CD4-positive, alpha-beta T cell (primary cell): Measurements from ENCODE around the gene SPATA17. TPM values are rescaled to one million over a fixed set of nuclear protein-coding genes. Genes with fewer than 3 reads are reported as not detected.

Experiments used
- ATAC-seq: fragments of 200-7000 bp; cut with Tn5 transposase; one replicate; pipeline ENCODE4 v1.10.0; 2022; ENCODE audit warnings: mild to moderate bottlenecking; ENCODE audit not compliant: poor library complexity
- CTCF ChIA-PET: fragments of 350-600 bp; sonication (Branson Sonifier 250); formaldehyde crosslinking; loops from one replicate; lab custom pipeline; 2021; ENCODE audit warnings: antibody characterized with exemption, inconsistent platforms; lab: Charles Lee
- POLR2A ChIA-PET: fragments of 350-600 bp; sonication (Branson Sonifier 250); formaldehyde crosslinking; loops from one replicate; lab custom pipeline; 2021; ENCODE audit warnings: antibody characterized with exemption, inconsistent platforms; lab: Charles Lee
- DNase-seq, 14 experiments: peaks; one replicate each; pipeline ENCODE4 v3.0.0-alpha.2; 2013 to 2020; ENCODE audit warnings: mixed read lengths in 2 of 14
- H3K27ac ChIP-seq, 2 donors: one replicate each; pipeline versions ENCODE4 v1.5.1 to v1.7.0; 2013; ENCODE audit warnings: low read length in 2 of 2, low read depth in 1 of 2, mild to moderate bottlenecking in 1 of 2
- H3K27me3 ChIP-seq, 2 experiments: 1 replicate in 1 of 2; 2 replicates in 1 of 2; pipeline versions ENCODE4 v1.6.1 to v1.7.0; 2013; ENCODE audit warnings: low read length in 2 of 2, control low read depth in 1 of 2, mild to moderate bottlenecking in 1 of 2, moderate library complexity in 1 of 2; ENCODE audit not compliant: insufficient read depth in 2 of 2, control insufficient read depth in 1 of 2
- H3K36me3 ChIP-seq: one replicate; pipeline ENCODE4 v1.6.1; 2013; ENCODE audit warnings: low read length, control low read depth; ENCODE audit not compliant: insufficient read depth
- H3K4me1 ChIP-seq: one replicate; pipeline ENCODE4 v1.6.1; 2013; ENCODE audit warnings: low read length, control low read depth; ENCODE audit not compliant: insufficient read depth
- H3K4me3 ChIP-seq: one replicate; pipeline ENCODE4 v1.5.1; 2013; ENCODE audit warnings: mild to moderate bottlenecking, low read length, moderate library complexity
- H3K9me3 ChIP-seq, 2 experiments: 1 replicate in 1 of 2; 2 replicates in 1 of 2; pipeline versions ENCODE4 v1.6.1 to v1.7.0; 2013; ENCODE audit warnings: low read length in 2 of 2, mild to moderate bottlenecking in 2 of 2, control low read depth in 1 of 2, moderate library complexity in 1 of 2; ENCODE audit not compliant: control insufficient read depth in 1 of 2, insufficient read depth in 1 of 2
- H3K27ac Mint-ChIP-seq: one replicate; pipeline ENCODE4 v1.8.0; 2020; ENCODE audit warnings: mixed read lengths
- H3K27me3 Mint-ChIP-seq: one replicate; pipeline ENCODE4 v1.8.0; 2021; ENCODE audit warnings: mixed read lengths
- H3K36me3 Mint-ChIP-seq: one replicate; pipeline ENCODE4 v1.8.0; 2021; ENCODE audit warnings: low read depth, mixed read lengths
- H3K4me1 Mint-ChIP-seq: one replicate; pipeline ENCODE4 v1.8.0; 2021; ENCODE audit warnings: low read depth, mixed read lengths
- H3K4me3 Mint-ChIP-seq: one replicate; pipeline ENCODE4 v1.8.0; 2020; ENCODE audit warnings: mild to moderate bottlenecking, mixed read lengths
- H3K9me3 Mint-ChIP-seq: one replicate; pipeline ENCODE4 v1.8.0; 2020; ENCODE audit warnings: mixed read lengths
- intact Hi-C, 2 experiments: fragments of 100-400 bp; cut with DNase I in 1 of 2; cut with micrococcal nuclease in 1 of 2; formaldehyde crosslinking; loops; one replicate each; pipeline versions ENCODE4 v1.15.1 to v1.9.0; 2023 to 2025; cut with DNase I, micrococcal nuclease
- total RNA-seq, 174 experiments: library from RNA in 2 of 174; stranded (reverse) in 2 of 174; gene quantifications; one replicate each; pipeline ENCODE4 v1.2.3 and lab custom pipeline; 2021 to 2026
- TF ChIP-seq, protein P1 (sequence below): fragments of 200-600 bp; IDR thresholded peaks from one replicate; pipeline ENCODE4 v1.8.0; 2022; ENCODE audit warnings: antibody characterized with exemption, mild to moderate bottlenecking

The SPATA17 gene
- total RNA-seq, 2 experiments from 2014 or later, result not detected

GRCh38 chr1:217617126-217617525, 14.0 kb upstream of the SPATA17 start:
- DNase-seq (no peak), ATAC-seq (no peak)
- TF ChIP-seq, protein P1, sequence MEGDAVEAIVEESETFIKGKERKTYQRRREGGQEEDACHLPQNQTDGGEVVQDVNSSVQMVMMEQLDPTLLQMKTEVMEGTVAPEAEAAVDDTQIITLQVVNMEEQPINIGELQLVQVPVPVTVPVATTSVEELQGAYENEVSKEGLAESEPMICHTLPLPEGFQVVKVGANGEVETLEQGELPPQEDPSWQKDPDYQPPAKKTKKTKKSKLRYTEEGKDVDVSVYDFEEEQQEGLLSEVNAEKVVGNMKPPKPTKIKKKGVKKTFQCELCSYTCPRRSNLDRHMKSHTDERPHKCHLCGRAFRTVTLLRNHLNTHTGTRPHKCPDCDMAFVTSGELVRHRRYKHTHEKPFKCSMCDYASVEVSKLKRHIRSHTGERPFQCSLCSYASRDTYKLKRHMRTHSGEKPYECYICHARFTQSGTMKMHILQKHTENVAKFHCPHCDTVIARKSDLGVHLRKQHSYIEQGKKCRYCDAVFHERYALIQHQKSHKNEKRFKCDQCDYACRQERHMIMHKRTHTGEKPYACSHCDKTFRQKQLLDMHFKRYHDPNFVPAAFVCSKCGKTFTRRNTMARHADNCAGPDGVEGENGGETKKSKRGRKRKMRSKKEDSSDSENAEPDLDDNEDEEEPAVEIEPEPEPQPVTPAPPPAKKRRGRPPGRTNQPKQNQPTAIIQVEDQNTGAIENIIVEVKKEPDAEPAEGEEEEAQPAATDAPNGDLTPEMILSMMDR, result no peak
- Mint-ChIP-seq H3K36me3 (peaks cover 49% of the 10 kb centered on the region), H3K27me3 (no peaks in the 10 kb centered on the region), H3K9me3 (no peaks in the 10 kb centered on the region), H3K4me3 (no peak overlapping the region), H3K4me1 (peaks cover 36% of the 10 kb centered on the region), H3K27ac (no peak overlapping the region)
- intact Hi-C loops, result no loop called here
- POLR2A ChIA-PET, result no interaction called here
- CTCF ChIA-PET, result no interaction called here
- H3K27me3 ChIP-seq, result no peaks in the 10 kb centered on the region
- no peak overlapping the region for H3K4me3 ChIP-seq
- no peaks in the 10 kb centered on the region for H3K4me1 ChIP-seq
- peaks cover 18% of the 10 kb centered on the region for H3K36me3 ChIP-seq
- H3K9me3 ChIP-seq, result no peaks in the 10 kb centered on the region
- H3K27ac ChIP-seq, result no peak overlapping the region

- TF ChIP-seq, protein P1, result no peak
- Mint-ChIP-seq H3K36me3 (peaks cover 38% of the 10 kb centered on the region), H3K4me3 (no peak overlapping the region), H3K27me3 (no peaks in the 10 kb centered on the region), H3K4me1 (peaks cover 45% of the 10 kb centered on the region), H3K27ac (no peak overlapping the region), H3K9me3 (no peaks in the 10 kb centered on the region)
- Histone ChIP-seq H3K27me3 (no peaks in the 10 kb centered on the region), H3K4me1 (no peaks in the 10 kb centered on the region), H3K36me3 (peaks cover 13% of the 10 kb centered on the region), H3K4me3 (no peak overlapping the region), H3K27ac (no peak overlapping the region), H3K9me3 (no peaks in the 10 kb centered on the region)
- ChIA-PET CTCF (no interaction called here), POLR2A (interaction anchor here (3.9 kb wide), 1 partner anchor 10 kb away, joined by 15 read pairs; the partner anchor contains the start of genes GPATCH2 and SPATA17)
- intact Hi-C loops, result no loop called here
- no peak for ATAC-seq
- DNase-seq, result no peak
Observed at GRCh38 chr1:217620814-217621213, 10.3 kb upstream of the SPATA17 start.

DNA sequence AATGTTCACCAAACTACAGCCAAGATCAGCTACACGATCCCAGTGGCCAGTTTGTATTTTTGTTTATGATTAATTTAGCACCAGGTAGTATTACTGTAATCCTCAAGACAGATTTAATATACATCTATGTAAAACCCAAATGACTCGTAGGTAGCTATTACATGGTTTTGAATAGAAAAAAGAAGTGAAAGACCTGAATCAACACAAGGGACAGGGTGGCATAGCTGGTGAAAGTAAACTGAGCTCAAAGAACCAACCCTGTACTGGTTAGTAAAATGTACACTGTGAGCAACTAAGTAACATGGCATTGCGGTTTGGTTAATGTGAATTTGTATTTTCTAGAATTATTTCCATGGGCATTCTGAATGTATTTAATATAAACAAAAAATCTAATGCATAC, 9.1 kb upstream of the SPATA17 start:
- ChIA-PET CTCF (no interaction called here), POLR2A (interaction anchor here (3.9 kb wide), 1 partner anchor 9 kb away, joined by 15 read pairs; the partner anchor contains the start of genes GPATCH2 and SPATA17)
- H3K4me3 ChIP-seq, result no peak overlapping the region
- Mint-ChIP-seq H3K36me3 (peaks cover 36% of the 10 kb centered on the region), H3K27me3 (no peaks in the 10 kb centered on the region), H3K9me3 (no peaks in the 10 kb centered on the region), H3K4me3 (no peak overlapping the region), H3K4me1 (peaks cover 45% of the 10 kb centered on the region), H3K27ac (no peak overlapping the region)
- TF ChIP-seq, protein P1, result no peak
- intact Hi-C loops, result no loop called here
- no peak for DNase-seq
- no peak overlapping the region for H3K27ac ChIP-seq
- H3K9me3 ChIP-seq, result no peaks in the 10 kb centered on the region
- no peaks in the 10 kb centered on the region for H3K4me1 ChIP-seq
- ATAC-seq, result no peak
- H3K27me3 ChIP-seq, result no peaks in the 10 kb centered on the region
- H3K36me3 ChIP-seq, result peaks cover 13% of the 10 kb centered on the region
